HG03139 (cell line): ENCODE measurements around the gene CA10.

Source experiments
- ATAC-seq: cut with Tn5 transposase; IDR thresholded peaks from one replicate; pipeline ENCODE4 v1.9.1; 2021; ENCODE audit not compliant: unreplicated experiment

Gene CA10

DNA sequence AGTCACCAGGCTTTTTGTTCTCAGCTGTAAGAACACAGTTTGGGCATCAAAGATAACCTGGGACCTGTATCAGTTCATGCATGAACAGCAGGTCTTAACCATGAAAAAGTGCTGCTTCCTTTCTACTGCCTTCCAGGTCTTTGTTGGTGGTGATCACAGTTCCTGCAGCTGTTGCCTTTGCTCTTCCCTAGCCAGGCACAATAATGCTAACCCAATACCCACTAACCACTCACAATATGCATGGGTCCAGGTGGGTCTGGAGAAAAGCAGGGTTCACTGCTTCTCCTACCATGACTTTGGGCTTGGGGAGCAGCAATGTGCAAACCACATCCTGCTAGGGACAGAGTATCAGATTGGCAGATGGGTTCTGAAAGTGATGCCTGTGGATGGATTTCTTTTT, 501.3 kb downstream of the CA10 start:
- no peak for ATAC-seq

DNA sequence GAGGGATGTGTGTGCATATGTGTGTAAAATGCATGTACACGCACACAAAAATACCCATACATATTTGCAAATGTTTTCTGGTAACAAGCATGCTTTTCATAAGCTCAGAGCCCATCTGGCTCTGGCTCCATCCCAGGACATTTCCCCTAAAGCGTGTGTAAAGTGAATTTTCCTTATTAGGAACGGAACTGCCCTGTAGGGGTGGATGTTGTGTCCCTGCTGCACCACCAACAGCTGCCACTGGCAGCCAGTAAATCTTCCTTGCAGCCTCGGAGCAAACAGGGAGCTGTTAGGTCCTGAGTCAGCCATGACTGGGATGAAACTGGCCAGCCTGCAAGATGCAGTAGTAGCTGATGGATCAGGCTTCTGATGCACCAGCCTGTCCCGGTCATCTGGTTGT, 504.6 kb downstream of the CA10 start:
- no peak for ATAC-seq

DNA sequence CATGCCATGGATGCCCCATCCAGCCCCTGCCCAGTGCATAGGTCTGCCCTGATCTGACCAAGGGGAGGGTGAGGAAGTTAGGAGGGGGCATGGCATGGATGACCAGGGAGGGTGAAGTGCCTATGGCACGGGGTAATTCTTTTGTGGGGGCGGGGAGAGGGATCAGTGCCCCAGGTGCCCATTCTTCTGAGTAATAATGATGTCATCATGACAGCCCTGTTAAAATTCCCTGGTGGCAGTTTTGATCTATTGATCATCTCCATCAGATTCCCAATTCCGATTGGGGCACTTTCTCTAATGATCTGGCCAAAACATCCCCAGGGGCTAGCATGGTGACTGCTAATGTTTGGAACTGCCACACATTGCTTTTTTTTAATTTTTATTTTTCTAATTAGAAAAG, 506.0 kb downstream of the CA10 start:
- no peak for ATAC-seq

DNA sequence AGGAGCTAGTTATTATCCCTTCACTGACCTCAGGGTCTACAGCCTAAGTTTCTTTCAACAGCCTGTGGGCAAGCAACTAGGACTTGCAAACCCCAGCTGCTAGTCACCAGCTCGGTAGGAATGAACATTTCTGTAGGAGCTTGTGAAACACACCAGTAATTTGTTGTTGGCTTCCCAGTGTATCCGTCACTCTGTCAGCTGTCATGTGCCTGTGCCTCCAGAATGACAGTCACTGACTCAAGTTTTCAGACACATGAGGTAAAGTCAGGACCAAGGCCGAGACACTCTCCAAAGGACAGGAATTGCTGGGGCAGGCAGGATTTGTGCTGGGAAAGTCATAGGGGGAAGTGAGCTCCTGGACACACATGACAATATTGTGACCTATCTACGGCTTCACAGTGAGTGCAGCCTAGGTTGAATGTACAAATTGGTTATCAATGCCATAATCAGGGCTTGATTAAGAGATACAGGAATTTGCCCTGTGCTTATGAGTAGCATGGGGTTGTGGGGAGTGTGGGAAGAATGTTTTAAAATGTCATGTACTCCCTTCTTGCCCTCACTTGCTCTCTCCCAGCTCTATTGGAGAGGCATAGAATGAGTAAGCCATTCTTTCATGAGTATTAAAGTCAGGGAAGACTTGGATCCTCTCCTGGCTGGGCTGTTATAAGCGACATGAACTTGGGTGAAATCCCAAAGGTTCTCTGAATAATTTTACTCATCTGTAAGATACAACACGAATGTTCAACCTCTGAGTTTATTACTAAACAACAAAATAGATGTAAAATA, 506.8 kb downstream of the CA10 start:
- ATAC-seq = no peak

DNA sequence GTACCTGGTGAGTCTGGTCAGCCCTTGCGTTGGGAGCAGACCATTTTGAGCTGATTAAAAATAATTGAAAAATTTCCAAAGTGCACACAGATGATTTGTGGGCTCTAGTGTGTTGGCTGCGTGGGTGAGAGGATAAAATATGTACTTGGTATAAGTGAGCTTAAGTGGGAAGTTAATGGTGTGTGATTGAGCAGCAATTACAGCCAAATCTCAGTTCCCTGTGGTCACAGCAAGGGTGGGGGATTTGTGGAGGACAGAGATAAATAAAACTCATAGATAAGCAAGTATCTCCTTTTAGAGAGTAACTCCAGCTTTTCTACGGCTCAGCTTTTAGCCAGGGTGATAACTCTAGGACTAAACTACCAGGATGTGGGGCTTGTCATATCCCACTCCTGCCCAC, 507.7 kb downstream of the CA10 start:
- ATAC-seq = no peak

DNA sequence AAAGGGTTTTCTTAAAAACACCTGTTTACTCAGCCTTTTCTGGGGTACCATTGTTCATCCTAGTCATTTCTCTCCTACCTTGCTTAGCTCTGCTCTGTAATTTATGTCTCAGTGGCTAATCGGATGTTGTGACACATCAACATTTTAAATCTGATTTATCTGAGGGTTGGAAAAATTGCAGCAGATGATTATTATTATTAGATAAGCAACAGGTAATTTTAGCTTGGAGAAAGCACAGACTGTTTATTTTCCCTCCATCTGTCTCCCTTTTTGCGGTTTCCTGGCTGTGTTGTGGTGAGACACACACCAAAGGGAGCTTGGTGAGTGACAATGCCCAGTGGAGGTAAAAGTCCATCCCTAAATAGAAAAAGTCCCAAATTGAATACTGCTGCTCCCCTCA, 508.3 kb downstream of the CA10 start:
- ATAC-seq = no peak

DNA sequence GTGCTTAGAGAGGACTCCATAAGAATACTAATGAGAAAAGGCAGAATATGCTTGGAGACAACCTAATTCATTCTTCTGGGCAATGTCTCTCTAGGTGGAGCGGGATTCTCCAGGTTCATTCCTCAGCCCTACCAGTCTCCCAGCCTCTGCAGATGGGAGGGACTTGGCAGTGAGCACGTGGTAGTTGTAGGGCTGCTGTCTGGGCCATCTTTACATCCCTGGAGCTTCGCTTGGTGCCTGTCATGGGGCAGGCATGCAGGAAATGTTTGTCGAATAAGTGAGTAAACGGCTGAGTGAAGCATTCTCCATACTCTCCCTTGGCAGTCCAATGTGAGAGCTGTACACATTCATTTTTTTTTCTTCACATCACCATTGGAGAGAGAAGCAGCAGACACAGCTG, 510.7 kb downstream of the CA10 start:
- no peak for ATAC-seq

DNA sequence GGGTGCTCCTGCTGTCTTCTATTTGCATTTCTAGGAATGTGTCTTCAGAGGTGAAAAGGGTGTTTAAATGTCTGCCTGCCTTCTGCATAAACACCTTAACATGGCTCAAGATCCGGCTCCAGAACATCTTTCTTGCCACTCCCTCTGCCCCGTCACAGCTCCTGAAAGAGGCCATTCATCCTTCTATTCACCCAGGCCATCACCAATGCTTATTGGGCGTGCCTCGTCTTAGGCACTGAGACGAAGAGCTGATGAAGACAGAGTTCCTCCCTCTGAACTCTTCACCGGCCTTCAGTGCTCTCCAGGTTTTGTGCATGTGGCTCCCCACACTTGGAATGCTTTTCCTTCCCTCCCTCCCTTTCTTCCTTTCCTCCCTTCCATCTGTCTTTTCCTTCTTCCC, 511.4 kb downstream of the CA10 start:
- ATAC-seq = no peak

DNA sequence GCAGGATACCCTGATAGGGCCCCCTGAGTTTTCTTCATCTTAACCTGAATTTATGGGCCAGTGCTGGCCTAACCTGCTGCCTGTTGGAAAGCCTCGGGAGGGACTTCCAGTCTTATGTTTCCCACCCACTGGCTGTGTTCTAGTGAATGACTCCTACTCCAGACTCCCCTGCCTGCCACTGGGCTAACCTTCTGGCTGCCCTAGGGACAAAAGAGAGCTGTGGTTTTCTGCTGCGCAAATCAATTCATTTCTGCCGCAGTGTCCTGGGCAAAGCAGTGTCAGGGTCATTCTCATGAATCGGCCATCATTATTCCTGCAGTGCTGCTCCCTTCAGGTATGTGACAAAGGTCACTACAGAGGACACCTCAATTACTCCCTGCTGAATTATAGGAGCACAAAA, 512.0 kb downstream of the CA10 start:
- no peak for ATAC-seq

DNA sequence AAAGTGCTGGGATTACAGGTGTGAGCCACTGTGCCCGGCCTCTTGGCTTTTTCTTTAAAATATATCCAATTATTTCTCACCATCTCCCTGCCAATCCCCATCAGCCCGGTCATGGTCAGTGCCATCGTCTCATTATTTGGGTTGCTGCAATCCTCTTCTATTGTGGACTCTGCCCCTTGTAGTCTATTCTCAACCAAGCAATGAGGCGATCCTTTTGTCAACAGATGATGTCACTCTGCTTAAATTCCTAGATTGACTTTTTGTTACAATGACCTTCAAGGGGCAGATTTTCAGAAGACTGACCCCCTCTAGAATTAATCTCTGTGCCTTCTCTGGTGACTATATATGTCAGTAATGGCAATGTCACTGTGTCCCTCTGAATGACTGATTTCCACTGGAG, 513.5 kb downstream of the CA10 start:
- ATAC-seq = no peak

DNA sequence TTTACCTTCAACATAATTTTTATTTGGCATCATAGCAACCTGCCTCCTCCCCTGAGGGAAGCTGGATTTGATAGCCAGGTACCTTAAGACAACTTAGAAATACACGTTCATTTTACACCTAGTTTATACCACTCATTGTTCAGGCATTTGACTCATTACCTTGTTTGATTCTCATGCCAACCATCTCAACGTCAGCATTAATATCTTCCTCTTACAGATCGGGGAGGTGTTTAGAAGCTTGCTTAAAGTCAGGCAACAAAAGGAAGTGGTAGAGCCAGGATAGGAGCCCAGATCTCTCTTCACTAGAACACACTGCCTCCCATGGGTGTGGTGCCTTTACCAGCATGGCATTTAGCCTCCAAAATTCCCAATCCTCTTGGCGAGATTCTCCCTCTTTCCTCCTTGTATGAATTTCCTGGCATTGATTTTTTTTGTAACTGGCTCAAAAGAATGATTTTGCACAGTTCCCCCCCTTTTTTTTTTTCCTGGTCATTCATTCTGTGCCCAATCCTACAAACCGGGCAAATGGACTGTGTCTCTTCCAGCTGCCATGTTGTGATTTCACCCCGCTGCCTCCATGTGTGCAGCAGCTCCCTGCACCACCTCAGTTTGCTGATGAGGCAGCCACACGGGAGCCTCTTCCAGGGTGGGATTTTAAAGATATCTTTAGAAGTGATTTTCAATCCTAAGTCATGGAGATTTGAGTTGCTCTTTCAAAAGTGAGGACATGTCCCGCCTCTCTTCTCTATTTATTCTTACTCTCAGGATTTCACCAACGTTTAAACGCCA, 514.6 kb downstream of the CA10 start:
- no peak for ATAC-seq

DNA sequence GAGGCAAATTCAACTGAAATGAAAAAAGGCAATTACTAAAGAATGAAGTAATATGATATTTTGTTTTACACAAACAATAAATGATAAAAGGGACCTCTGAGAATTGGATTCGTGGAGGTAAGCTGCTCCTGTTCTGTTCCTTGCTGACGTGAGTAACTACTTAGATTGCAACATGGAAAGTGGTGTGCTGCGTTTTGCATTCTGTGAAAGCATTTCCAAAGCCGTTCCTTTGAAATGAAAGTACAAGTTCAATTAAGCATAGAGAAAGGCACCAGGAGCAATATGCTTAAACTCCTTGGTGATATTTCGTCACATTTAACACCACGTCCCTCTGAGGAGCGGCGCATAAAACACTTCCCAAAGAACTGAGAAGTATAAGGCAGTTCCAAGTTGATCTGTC, 516.5 kb downstream of the CA10 start:
- ATAC-seq = no peak

DNA sequence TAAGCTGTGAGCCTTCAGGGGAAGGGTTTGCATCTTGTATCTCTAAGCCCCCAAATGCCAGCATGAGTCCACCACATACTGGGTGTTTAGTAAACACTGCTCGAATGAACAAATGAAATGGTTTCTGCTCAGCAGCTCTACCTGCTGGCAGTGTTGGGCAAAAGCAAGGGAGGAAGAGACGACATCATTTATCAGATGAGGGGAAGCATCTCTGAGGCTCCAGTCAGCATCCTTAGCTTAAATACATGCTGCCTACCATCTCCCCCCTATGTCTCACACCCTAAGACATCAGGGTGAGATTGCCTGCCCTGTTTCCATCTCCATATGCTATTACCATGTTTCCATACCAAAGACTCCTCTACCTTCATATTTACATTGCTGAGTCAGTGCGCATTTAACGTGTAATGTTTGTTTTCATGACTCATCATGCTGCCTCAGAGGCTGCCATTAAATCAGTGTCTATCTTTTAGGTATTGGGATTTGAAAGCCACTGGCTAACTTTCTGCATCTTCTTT, 518.3 kb downstream of the CA10 start:
- no peak for ATAC-seq

DNA sequence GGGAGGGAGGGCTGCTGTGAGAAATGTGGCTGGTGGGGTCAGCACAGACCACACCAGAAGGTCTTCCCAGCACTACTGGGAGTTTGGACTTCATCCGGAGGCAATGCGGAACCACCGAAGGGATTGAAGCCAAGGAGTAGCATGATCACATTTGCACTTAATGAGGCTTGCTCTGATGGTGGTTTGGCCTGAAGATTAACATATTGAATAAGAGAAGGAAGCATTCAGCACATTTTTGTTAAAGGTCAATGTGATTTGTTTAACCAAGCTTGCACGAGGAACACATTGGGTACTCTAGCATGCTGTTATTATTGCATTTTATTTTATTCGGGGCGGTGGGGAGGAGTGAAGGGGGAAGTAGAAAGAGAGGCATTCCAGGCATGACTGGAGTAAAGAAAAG, 519.5 kb downstream of the CA10 start:
- ATAC-seq = no peak

DNA sequence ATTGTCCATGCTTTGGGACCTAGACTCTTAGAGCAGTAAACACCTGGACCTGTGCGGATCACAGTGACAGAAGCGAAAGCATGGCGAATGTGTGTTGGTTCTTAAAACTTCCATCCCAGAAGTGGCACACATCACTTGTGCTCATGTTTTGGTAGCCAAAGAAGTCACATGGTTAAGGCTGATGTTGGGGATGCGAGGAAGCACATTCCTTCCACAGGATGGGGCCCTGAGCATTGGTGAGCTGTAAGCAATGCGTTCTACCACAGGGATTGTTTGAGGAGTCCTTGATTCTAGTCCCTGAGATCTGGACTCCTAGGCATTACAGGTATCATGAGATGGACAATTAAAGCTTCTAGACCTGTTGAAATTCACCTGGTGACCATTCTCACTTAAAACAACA, 522.2 kb downstream of the CA10 start:
- ATAC-seq = no peak

DNA sequence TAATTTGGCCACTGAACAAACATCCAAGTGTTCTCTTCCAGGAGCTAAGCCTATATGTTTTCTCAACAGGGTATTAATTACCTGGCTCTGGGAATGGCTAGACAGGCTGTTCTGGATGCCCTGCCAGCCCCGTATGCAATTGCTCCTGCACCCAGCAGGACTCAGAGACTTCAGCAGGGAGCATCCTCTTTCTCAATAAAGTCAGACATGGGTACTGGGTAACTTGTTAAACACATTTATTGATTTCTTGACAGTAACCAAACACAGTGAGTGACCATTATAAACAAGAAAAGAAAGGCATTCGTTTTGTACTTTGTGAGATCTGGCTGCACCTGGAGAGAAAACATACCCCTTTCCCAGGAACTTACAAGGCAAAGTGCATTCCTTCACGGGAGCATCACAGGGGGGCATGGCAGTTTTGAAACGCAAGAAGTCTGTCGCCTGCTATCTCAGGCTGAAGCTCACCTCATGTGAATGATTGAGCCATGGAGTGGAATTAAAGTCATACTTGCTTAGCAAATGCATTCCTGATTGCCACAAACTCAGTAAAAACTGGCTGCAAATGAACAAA, 528.3 kb downstream of the CA10 start:
- no peak for ATAC-seq

DNA sequence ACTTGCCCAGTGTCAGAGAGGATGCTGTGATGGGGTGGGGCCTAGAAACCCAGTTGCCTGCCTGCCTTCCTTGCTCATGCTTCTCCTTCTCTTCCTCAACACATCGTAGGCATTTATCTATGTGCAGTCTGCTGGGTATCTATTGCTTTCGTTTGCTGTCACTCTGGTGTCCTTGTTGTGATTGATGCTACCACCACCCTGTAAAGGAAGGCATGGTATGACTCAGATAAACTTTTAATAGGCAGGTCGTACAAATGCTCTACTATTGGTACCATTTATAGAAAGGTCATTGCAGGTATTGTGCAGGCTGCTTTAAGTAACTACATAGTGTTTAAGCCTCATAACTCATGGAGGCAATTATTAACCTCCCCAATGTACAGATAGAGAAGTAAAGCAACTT, 529.3 kb downstream of the CA10 start:
- no peak for ATAC-seq

DNA sequence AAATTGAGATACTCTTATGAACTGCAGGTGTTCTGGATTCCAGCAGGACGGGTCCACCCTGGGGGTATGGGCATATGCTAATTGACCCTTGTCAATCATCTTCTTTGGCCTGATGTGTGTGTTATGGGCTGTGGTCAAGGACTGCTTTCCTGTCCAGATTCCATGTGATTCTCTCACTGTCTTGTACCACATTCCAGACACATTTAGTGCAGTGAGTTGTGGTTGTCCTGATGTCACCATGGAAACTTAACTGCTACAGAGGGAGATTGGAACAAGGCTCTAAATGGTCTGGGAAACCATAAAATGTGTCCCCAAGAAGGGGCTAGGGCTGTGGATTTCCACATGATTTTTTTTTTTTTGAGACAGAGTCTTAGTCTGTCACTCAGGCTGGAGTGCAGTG, 530.7 kb downstream of the CA10 start:
- ATAC-seq = no peak

DNA sequence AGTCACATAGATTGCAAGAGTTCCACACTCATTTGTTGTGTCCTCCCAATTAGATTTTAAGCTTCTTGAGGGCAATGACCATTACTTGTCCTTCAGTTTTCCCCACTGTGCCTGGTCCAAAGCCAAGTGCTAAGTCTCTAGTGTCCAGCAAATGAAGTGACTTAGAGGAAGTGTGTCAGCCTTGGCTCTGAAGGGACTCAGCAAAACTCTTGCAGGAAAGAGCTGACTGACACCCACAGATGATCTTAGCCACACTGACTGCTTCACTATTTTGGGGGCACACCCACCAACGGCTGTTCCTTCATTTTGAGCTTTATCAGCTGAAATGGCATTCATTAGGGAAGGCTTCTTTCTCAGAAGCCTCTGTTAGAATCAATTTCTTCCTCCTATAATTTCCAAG, 540.0 kb downstream of the CA10 start:
- no peak for ATAC-seq

DNA sequence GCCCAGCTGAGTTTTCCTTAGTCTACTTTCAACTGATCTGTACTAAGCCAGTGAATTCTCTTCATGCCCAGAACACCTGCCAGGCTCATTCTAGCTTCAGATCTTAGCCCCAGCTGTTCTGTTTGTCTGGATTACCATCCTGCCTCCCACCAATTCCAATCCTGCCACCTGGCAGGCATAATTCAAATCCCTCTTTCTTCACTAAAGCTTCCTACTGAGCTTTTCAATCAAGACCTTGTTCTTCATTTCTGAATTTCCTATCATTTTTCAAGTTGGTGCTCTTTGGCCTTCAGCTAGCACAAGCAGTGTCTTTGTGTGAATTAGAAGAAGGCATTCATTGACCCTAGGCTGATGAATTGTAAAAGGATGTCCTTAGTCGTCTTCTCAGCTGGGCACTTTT, 540.5 kb downstream of the CA10 start:
- ATAC-seq = no peak

DNA sequence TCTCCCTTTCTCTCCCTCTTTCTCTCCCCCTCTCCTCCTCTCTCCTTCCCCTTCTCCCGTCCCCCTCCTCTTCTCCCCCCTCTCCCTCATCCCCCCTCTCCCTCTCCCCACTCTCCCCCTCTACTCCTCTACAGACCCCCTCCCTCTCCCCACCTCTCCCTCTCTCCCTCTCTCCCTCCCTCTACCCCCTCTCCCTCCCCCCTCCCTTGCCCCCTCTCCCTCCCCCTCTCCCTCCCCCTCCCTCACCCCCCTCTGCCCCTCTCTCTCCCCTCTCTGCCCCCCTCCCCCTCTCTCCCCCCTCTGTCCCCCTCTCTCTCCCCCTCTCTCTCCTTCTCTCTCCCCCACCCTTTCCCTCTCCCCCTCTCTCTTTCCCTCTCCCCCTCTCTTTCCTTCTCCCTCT, 545.3 kb downstream of the CA10 start:
- ATAC-seq = no peak

DNA sequence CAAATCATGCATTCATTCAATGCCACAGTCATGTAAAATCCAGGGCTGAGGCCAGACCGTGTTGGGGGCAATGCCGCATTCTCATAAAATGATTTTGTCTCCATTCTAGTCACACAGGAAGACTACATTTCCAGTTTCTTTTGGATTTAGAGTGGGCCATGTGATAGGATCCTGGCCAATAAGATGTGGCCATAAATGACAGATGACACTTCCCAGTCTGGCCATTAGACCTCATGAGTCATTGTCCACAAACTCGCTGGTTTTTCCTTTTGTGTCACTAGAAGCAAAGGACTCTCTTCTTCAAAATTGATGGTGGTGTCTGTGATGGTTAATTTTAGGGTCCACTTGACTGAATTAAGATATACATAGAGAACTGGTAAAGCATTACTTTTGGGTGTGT, 545.8 kb downstream of the CA10 start:
- no peak for ATAC-seq
